ENCODE measurements around the gene NTN1. TPM values are rescaled to one million over a fixed set of nuclear protein-coding genes. Genes with fewer than 3 reads are reported as not detected.

Gene NTN1
- total and polyA plus RNA-seq, 2 of the 13 experiments (the other 11 are each of a cell fraction or from before 2014, with no cell fraction given), result 0.04 to 0.05 TPM

DNA sequence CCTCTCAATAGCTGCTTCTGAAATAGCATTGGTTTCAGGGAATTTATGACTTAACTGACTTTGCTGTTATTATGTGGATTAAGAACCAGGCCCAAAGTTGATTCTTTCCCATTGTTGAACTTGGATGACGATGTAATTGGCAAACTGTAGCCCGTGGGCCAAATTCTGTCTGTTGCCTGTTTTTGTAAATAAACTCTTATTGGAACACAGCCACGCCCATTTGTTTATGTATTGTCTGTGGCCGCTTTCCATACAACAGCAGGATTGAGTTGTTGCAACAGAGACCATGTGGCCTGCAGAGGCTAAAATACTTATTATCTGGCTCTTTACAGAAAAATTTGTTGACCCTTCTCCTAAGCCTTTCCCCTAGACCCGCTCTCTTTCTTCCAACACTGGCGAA is 31.6 kb downstream of the NTN1 start:
- intact Hi-C loops (cut with micrococcal nuclease; ENCODE audit: unreplicated experiment), result no loop called here
- H3K4me3 ChIP-seq (replicated peaks in 1 of 3; ENCODE audit: insufficient read depth in 1 of 3, low read depth in 2 of 3, low read length in 3 of 3), result no peak overlapping the region
- POLR2A ChIA-PET, result no interaction called here
- 0 out of 2 replicates have a peak, but pooled peaks cover 3% of the 10 kb centered on the region for H3K9me3 ChIP-seq (ENCODE audit: low read length)
- no TSS peak for BruUV-seq (replicated peaks)
- WGBS (ENCODE audit: low lambda C conversion rate), result 18% methylated on average over 6 of the region's 6 CpGs
- no peaks in the 10 kb centered on the region for H3K36me3 ChIP-seq (replicated peaks in 1 of 2; ENCODE audit: control insufficient read depth in 1 of 2, insufficient read depth in 2 of 2, low read length in 2 of 2)
- H3K4me1 ChIP-seq (ENCODE audit: insufficient read depth, low read length), result peaks cover 7% of the 10 kb centered on the region; the same call in 1 of the 2 replicates
- FAIRE-seq, result no peak
- H3K27ac ChIP-seq (ENCODE audit: extremely low read length, insufficient read depth, low read length), result no peak overlapping the region
- ATAC-seq, result no peak
- no peak overlapping the region for H3K9ac ChIP-seq (ENCODE audit: insufficient read depth, low read depth, low read length)
- no peaks in the 10 kb centered on the region for H3K79me2 ChIP-seq (ENCODE audit: insufficient read depth, low read length)
- H3K27me3 ChIP-seq (ENCODE audit: control insufficient read depth in 1 of 2, insufficient read depth in 2 of 2, low read length in 2 of 2), result peaks cover 0 to 56% of the 10 kb centered on the region in 2 experiments; a peak in 4 of 5 replicates
- TF ChIP-seq ZNF367 (CRISPR knock-in tag; IDR thresholded peaks at IDR 0.05; ENCODE audit: borderline replicate concordance) (no peak), HES4 (CRISPR knock-in tag; IDR thresholded peaks at IDR 0.05; ENCODE audit: borderline replicate concordance) (no peak), KLF15 (CRISPR knock-in tag; IDR thresholded peaks at IDR 0.05; ENCODE audit: borderline replicate concordance) (no peak), CBX2 (IDR thresholded peaks at IDR 0.05; ENCODE audit: low read depth, low read length) (no peak), CBX2 (CRISPR knock-in tag; IDR thresholded peaks at IDR 0.05; ENCODE audit: low read depth) (no peak), ARNTL (CRISPR knock-in tag; IDR thresholded peaks at IDR 0.05) (no peak), THAP9 (CRISPR knock-in tag; IDR thresholded peaks at IDR 0.05; ENCODE audit: borderline replicate concordance) (no peak), NR2C2 (CRISPR knock-in tag; IDR thresholded peaks at IDR 0.05; ENCODE audit: borderline replicate concordance) (no peak), NFKB2 (CRISPR knock-in tag; IDR thresholded peaks at IDR 0.05; ENCODE audit: borderline replicate concordance) (no peak), GTF3A (CRISPR knock-in tag; conservative IDR thresholded peaks at IDR 0.05) (no peak), KDM5B (CRISPR knock-in tag; IDR thresholded peaks at IDR 0.05; ENCODE audit: borderline replicate concordance) (no peak), SOX6 (IDR thresholded peaks at IDR 0.05) (no peak), SOX6 (CRISPR knock-in tag; IDR thresholded peaks at IDR 0.05) (no peak), ATF7-NPFF (CRISPR knock-in tag; IDR thresholded peaks at IDR 0.05; ENCODE audit: low read depth) (no peak), POLR2AphosphoS2 (IDR thresholded peaks at IDR 0.05; ENCODE audit: low read depth, low read length) (no peak), SATB2 (CRISPR knock-in tag; IDR thresholded peaks at IDR 0.05) (no peak), PRDM10 (CRISPR knock-in tag; IDR thresholded peaks at IDR 0.05; ENCODE audit: low read depth) (no peak), CCAR2 (optimal IDR thresholded peaks at IDR 0.05; ENCODE audit: low read depth, low read length) (no peak), ZNF382 (CRISPR knock-in tag; IDR thresholded peaks at IDR 0.05; ENCODE audit: borderline replicate concordance) (no peak)
- in situ Hi-C loops (cut with HindIII; ENCODE audit: extremely low pct_ligation_motif_present, low pct_unique_long_range_greater_than_20kb), result no loop called here
- DNase-seq (ENCODE audit: low spot score), result no peak
- no peak overlapping the region for H2AFZ ChIP-seq (ENCODE audit: low read length)
- no peaks in the 10 kb centered on the region for H4K20me1 ChIP-seq (ENCODE audit: insufficient read depth, low read length)
- CTCF ChIA-PET (ENCODE audit: low intra/inter-chr PET ratio, low total read pairs), result no interaction called here
- no peak overlapping the region for H3K4me2 ChIP-seq (ENCODE audit: low read depth, low read length)

Measured in HepG2 (cell line).